Measurements from ENCODE around the gene UBXN11.

Gene UBXN11

DNA sequence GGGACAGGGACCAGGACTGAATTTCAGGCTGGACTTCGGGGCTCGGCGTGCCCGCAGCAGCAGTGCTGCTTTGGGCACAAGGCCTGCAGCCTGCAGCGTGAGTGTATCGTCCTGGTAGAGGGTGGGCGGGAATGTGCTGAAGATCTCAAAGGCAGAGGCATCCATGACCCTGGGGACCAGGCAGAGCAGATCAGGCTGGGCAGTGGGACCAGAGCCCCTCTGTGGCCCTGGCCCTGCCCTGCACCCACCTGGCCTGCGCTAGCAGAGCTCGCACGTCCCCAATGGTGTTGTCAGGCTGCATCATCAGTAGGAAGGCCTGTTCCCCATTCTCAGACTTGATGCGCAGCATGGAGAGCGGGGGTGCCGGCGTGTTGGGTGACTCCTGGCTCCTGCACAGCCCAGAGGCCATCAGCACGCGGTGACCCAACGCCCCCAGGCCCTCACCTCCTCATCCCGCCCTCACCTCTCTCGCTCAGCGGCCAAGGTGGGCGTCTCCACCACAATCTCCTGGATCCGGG lies 24.0 kb downstream of the UBXN11 start:
- DNase-seq (ENCODE audit: low spot score): no peak
- in situ Hi-C loops (cut with MboI; ENCODE audit: low pct_unique_long_range_greater_than_20kb, low sequenced_read_pairs, unreplicated experiment): no loop called here
- no peak for TF ChIP-seq CTCF (IDR thresholded peaks at IDR 0.05; ENCODE audit: extremely low read depth, insufficient read depth, missing control alignments)

DNA sequence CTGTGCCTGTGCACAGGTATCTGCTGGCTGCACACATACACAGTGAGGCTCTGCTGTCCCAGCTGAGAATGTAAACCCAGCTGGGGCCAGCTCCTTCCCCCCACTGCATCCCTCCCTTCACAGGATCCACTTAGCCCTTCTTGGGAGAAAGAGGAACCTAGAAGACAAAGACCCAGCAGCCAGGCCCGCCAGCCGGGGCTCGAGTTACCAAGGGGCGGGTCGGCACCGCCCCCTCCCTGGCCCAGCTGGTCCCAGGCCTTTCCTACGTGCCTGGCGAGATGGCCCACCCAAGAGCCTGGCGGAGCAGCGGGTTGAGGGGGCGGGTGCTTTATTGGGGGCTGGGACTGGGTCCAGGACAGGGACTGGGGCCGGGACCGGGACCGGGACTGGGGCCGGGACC lies 24.5 kb downstream of the UBXN11 start:
- in situ Hi-C loops (cut with MboI; ENCODE audit: low pct_unique_long_range_greater_than_20kb, low sequenced_read_pairs, unreplicated experiment): no loop called here
- DNase-seq (ENCODE audit: low spot score): no peak

DNA sequence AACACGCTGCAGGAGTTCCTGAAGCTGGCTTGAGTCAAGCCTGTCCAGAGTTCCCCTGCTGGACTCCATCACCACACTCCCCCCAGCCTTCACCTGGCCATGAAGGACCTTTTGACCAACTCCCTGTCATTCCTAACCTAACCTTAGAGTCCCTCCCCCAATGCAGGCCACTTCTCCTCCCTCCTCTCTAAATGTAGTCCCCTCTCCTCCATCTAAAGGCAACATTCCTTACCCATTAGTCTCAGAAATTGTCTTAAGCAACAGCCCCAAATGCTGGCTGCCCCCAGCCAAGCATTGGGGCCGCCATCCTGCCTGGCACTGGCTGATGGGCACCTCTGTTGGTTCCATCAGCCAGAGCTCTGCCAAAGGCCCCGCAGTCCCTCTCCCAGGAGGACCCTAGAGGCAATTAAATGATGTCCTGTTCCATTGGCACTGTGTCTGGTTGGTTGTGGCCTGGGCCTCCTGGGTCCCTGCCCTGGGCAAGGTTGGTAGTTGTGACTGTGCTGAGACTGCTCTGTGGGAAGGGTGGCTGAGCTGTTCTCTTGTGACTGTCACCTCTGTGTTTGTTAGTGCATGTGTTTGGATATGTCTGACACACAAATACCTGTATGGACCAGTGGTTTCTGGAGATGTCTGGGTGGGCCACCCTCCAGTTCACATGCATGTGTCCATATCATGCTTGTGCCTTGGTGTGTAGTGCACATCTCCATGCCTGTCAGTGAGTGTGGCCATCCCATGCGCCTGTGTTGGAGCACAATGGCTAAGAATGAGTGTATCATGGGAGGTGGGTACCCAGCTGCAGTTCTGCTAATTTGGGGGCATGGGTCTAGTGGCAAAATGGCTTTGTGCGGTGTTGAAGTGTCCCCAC lies 25.1 kb downstream of the UBXN11 start:
- no peak for TF ChIP-seq CTCF (IDR thresholded peaks at IDR 0.05; ENCODE audit: extremely low read depth, insufficient read depth, missing control alignments)
- DNase-seq (ENCODE audit: low spot score): no peak
- in situ Hi-C loops (cut with MboI; ENCODE audit: low pct_unique_long_range_greater_than_20kb, low sequenced_read_pairs, unreplicated experiment): no loop called here

More for the DNA sequence above, 24.5 kb downstream of the UBXN11 start:
- TF ChIP-seq CTCF (IDR thresholded peaks at IDR 0.05; ENCODE audit: extremely low read depth, insufficient read depth, missing control alignments): no peak

GRCh38 chr1:26280333-26281042 lies 25.9 kb downstream of the UBXN11 start:
- in situ Hi-C loops (cut with MboI; ENCODE audit: low pct_unique_long_range_greater_than_20kb, low sequenced_read_pairs, unreplicated experiment): no loop called here

GRCh38 chr1:26279456-26280332 lies 26.7 kb downstream of the UBXN11 start, which contains the start of gene SH3BGRL3:
SH3BGRL3 (plus strand) TSS chr1:26280086; CDS start chr1:26280156, 70 bp downstream.
- peak; percentile 96 for DNase-seq (ENCODE audit: low spot score)
- in situ Hi-C loops (cut with MboI; ENCODE audit: low pct_unique_long_range_greater_than_20kb, low sequenced_read_pairs, unreplicated experiment): no loop called here
- peak; percentile 44 for TF ChIP-seq CTCF (IDR thresholded peaks at IDR 0.05; ENCODE audit: extremely low read depth, insufficient read depth, missing control alignments)

More at GRCh38 chr1:26280333-26281042, 25.9 kb downstream of the UBXN11 start:
- peak; percentile 62 for DNase-seq (ENCODE audit: low spot score)
- TF ChIP-seq CTCF (IDR thresholded peaks at IDR 0.05; ENCODE audit: extremely low read depth, insufficient read depth, missing control alignments): no peak
